Lung (tissue), 12 donors: ENCODE data around the gene TSKU. TPM values are rescaled to one million over a fixed set of nuclear protein-coding genes. Genes with fewer than 3 reads are reported as not detected.

Experiments
- ATAC-seq: fragments of 200-7000 bp; cut with Tn5 transposase; one replicate; pipeline ENCODE4 v1.9.1; 2020; ENCODE audit warnings: moderate number of reproducible peaks; ENCODE audit not compliant: insufficient read depth, low FRiP score
- DNase-seq, 3 donors: peaks; one replicate each; pipeline ENCODE4 v3.0.0-alpha.2; 2013 to 2017
- H3K27ac ChIP-seq, 2 donors: one replicate each; pipeline ENCODE4 v1.5.1; 2013; ENCODE audit warnings: mild to moderate bottlenecking in 2 of 2, moderate library complexity in 2 of 2, control low read depth in 1 of 2, inconsistent platforms in 1 of 2, low read depth in 1 of 2, low read length in 1 of 2
- H3K27me3 ChIP-seq, 3 donors: one replicate each; pipeline ENCODE4 v1.5.1; 2013; ENCODE audit warnings: low read length in 2 of 3; ENCODE audit not compliant: control insufficient read depth in 3 of 3, insufficient read depth in 3 of 3
- H3K36me3 ChIP-seq, 4 donors: one replicate each; pipeline ENCODE4 v1.5.1; 2013; ENCODE audit warnings: low read length in 4 of 4, mild to moderate bottlenecking in 1 of 4, moderate library complexity in 1 of 4; ENCODE audit not compliant: control insufficient read depth in 4 of 4, insufficient read depth in 4 of 4
- H3K4me1 ChIP-seq, 5 donors: one replicate each; pipeline ENCODE4 v1.5.1; 2013; ENCODE audit warnings: low read length in 5 of 5, mild to moderate bottlenecking in 2 of 5, moderate library complexity in 1 of 5; ENCODE audit not compliant: control insufficient read depth in 5 of 5, insufficient read depth in 5 of 5
- H3K4me3 ChIP-seq: one replicate; pipeline ENCODE4 v1.5.1; 2013; ENCODE audit warnings: mild to moderate bottlenecking, control low read depth, moderate library complexity
- H3K9ac ChIP-seq, 2 donors: one replicate each; pipeline ENCODE4 v1.5.1; 2013; ENCODE audit warnings: low read length in 2 of 2, control low read depth in 1 of 2; ENCODE audit not compliant: insufficient read depth in 1 of 2
- H3K9me3 ChIP-seq, 4 donors: one replicate each; pipeline ENCODE4 v1.5.1; 2013; ENCODE audit warnings: low read length in 3 of 4, mild to moderate bottlenecking in 1 of 4, moderate library complexity in 1 of 4; ENCODE audit not compliant: control insufficient read depth in 4 of 4, insufficient read depth in 3 of 4
- CTCF ChIP-seq: IDR thresholded peaks from 2 replicates; pipeline ENCODE4 v1.5.1; 2012; ENCODE audit warnings: mild to moderate bottlenecking; ENCODE audit errors: control extremely low read depth, extremely low read depth
- WGBS, 2 donors: extraction: QIAGEN DNeasy Blood & Tissue Kit; methylation state at CpG; one replicate each; pipeline ENCODE4 v1.1.7; 2013; 5-methylcytosine and 5-hydroxymethylcytosine counted together
- polyA plus RNA-seq, 2 donors: library from polyadenylated mRNA; stranded (reverse); fragments of 200-250 nt; gene quantifications; one replicate each; pipeline ENCODE4 v1.2.1, GENCODE V29; 2013
- total RNA-seq, 2 donors: library from RNA; depleted of rRNA in 1 of 2; stranded (reverse); fragments of >200 nt in 1 of 2; gene quantifications; one replicate each; pipeline ENCODE4 v1.2.1, GENCODE V29; 2014 to 2021
- donor health status: control.
- donor health status: control.
- donor health status: Bipolar disorder and iron deficiency.
- donor health status: healthy.
- donor health status: DM: yes; HTN: yes; CAD: no.

TSKU gene
- total and polyA plus RNA-seq, 4 donors = 3.7 to 18.6 (median 11.6) TPM

DNA sequence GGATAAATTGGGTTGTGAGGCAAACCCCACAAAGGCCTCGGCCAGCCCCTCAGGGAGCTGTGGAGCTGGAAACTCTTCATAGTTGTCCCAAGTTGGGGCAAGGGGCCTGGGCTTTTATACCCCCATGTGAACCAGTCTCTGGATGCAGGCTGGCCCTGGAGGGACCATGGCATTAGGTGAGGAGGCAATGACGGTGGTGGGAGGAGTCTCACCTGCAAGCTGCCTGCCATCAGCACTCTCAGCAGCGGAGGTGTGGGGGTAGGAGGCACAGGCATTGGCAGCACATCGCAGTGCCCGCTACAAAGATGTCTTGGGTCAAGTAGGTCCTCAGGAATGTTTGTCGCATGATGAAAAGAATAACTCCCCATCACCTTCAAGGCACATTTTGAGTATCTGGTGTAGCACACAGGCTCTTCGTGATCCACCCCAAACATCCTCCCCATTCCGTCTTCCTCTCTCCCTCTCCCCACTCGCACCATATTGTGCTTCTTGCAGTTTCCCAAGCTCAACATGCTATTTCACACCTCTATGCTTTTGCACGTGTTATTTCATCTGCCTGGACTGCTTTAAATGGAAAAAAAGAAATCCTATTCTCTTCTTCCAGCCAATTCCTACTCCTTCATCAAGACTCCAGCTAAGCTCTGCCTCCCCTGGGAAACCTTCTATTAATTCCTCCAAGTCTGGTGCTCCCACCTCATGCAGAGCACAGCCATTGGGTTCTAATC lies 18.1 kb upstream of the TSKU start:
- Histone ChIP-seq H3K27me3 (no peaks in the 10 kb centered on the region), H3K36me3 (no peaks in the 10 kb centered on the region), H3K9me3 (no peaks in the 10 kb centered on the region), H3K4me1 (peaks cover 0 to 55% (median 28%) of the 10 kb centered on the region in 5 donors), H3K4me3 (no peak overlapping the region), H3K27ac (no peak overlapping the region), H3K9ac (no peak overlapping the region)
- WGBS, 2 donors = 88 to 91% methylated on average over 10 of the region's 10 CpGs
- TF ChIP-seq CTCF = no peak
- no peak for DNase-seq
- no peak for ATAC-seq

DNA sequence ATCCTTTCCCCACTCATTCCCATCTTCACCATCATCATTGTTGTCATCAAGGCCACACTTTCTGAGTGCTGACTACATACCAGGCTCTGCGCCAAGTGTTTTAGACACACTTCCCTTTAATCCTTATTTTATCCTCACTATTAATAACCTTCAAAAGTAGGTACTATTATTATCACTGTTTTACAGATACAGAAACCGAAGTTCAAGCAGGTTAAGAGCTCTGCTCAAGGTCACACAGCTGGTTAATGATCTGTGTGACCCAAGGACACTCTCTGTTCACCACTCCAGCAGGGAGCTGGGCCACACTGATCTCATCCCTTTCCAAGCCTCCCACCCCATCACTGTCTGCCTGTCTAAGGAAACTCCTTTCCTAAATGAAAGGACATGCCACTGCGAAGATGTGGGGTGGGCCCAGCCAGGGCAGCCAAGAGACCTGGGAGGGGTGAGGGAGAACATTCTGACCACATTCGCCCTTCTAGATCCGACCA lies 17.2 kb upstream of the TSKU start:
- no peaks in the 10 kb centered on the region for H3K27me3 ChIP-seq
- no peak overlapping the region for H3K4me3 ChIP-seq
- no peak overlapping the region for H3K9ac ChIP-seq
- peaks cover 0 to 61% (median 28%) of the 10 kb centered on the region in 5 donors for H3K4me1 ChIP-seq
- H3K36me3 ChIP-seq = no peaks in the 10 kb centered on the region
- 72 to 77% methylated on average over 5 of the region's 5 CpGs for WGBS, 2 donors
- TF ChIP-seq CTCF = no peak
- ATAC-seq (no peak), DNase-seq (peak in 2 of 3 donors; percentile 37 to 59)
- no peak overlapping the region for H3K27ac ChIP-seq
- no peaks in the 10 kb centered on the region for H3K9me3 ChIP-seq

DNA sequence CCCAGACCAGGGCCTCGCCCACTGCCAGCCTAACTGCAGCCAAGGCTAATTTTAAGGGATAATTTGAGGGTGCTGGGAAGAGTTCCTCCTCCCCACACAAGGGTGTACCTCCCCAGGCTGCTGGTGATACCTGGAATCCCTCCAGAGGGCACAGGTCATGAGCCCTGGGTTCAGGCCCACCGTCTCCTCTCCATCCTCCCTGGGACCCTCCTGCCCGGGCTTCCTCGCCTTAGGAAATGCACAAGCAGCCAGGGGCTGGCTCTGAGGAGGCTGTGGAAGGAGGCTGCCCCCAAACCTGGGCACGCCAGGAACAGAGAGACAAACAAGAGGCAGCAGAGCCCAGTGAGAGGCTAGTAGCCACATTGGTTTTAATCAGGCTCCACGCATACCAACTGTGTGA lies 16.6 kb upstream of the TSKU start:
- WGBS, 2 donors = 96 to 97% methylated on average over 6 of the region's 6 CpGs
- no peak overlapping the region for H3K9ac ChIP-seq
- TF ChIP-seq CTCF = no peak
- no peak for DNase-seq
- H3K27me3 ChIP-seq = no peaks in the 10 kb centered on the region
- ATAC-seq = no peak
- H3K27ac ChIP-seq = no peak overlapping the region
- H3K36me3 ChIP-seq = no peaks in the 10 kb centered on the region
- no peaks in the 10 kb centered on the region for H3K9me3 ChIP-seq
- H3K4me3 ChIP-seq = no peak overlapping the region
- peaks cover 0 to 67% (median 30%) of the 10 kb centered on the region in 5 donors for H3K4me1 ChIP-seq

DNA sequence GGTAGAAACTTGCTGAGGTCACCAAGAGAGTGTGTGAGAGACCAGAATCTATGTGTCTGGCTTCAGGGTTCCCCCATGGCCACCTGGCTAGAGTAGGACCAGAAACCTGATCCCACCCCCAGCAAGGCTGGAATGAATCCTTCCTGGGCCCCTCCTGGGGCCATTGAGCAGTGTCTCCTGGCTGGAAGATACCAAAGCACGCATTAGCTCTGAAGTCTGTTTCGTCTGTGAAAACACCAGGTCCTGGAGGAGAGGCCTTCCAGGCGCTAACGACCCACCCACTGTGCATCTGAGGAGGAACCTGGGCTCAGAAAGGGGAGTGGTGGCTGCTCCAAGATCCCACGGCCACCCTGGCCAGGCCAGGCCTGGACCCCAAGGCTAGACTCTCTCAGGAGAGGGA lies 15.5 kb upstream of the TSKU start:
- Histone ChIP-seq H3K27ac (peak overlapping the region in 1 of 2 donors; percentile 18), H3K9ac (no peak overlapping the region), H3K27me3 (no peaks in the 10 kb centered on the region), H3K4me1 (peaks cover 2 to 75% (median 30%) of the 10 kb centered on the region in 5 donors), H3K9me3 (no peaks in the 10 kb centered on the region), H3K4me3 (no peak overlapping the region), H3K36me3 (no peaks in the 10 kb centered on the region)
- ATAC-seq (no peak), DNase-seq (no peak)
- TF ChIP-seq CTCF = no peak
- 50 to 71% methylated on average over 5 of the region's 5 CpGs for WGBS, 2 donors
